ENCODE measurements around the gene MYADM. TPM values are rescaled to one million over a fixed set of nuclear protein-coding genes. Genes with fewer than 3 reads are reported as not detected.

The MYADM gene
- total RNA-seq, 1 donor from 2014 or later = 73.5 TPM

- Mint-ChIP-seq H3K9me3 (no peaks in the 10 kb centered on the region), H3K27ac (peak overlapping the region; percentile 58), H3K36me3 (peaks cover 19% of the 10 kb centered on the region), H3K4me3 (peak overlapping the region; percentile 81), H3K4me1 (ENCODE audit: unreplicated experiment) (peaks cover 12% of the 10 kb centered on the region), H3K27me3 (no peaks in the 10 kb centered on the region)
- no peak for TF ChIP-seq CTCF (conservative IDR thresholded peaks at IDR 0.05)
- DNase-seq (ENCODE audit: extremely low spot score, unreplicated experiment) = no peak
Observed at GRCh38 chr19:53870485-53870844, 2.8 kb downstream of the MYADM start.

GRCh38 chr19:53871454-53871853 lies 3.8 kb downstream of the MYADM start:
- Mint-ChIP-seq H3K4me3 (peak overlapping the region; percentile 67), H3K27ac (peak overlapping the region; percentile 73), H3K4me1 (ENCODE audit: unreplicated experiment) (peaks cover 12% of the 10 kb centered on the region)

GRCh38 chr19:53872762-53873161 lies 5.1 kb downstream of the MYADM start:
- Mint-ChIP-seq H3K36me3 (peaks cover 25% of the 10 kb centered on the region), H3K9me3 (no peaks in the 10 kb centered on the region), H3K4me3 (peak overlapping the region; percentile 44), H3K27ac (peak overlapping the region; percentile 70), H3K4me1 (ENCODE audit: unreplicated experiment) (peaks cover 12% of the 10 kb centered on the region), H3K27me3 (no peaks in the 10 kb centered on the region)
- no peak for DNase-seq (ENCODE audit: extremely low spot score, unreplicated experiment)
- no peak for TF ChIP-seq CTCF (conservative IDR thresholded peaks at IDR 0.05)

More at GRCh38 chr19:53871454-53871853, 3.8 kb downstream of the MYADM start:
- H3K36me3 Mint-ChIP-seq = peaks cover 19% of the 10 kb centered on the region
- no peaks in the 10 kb centered on the region for H3K27me3 Mint-ChIP-seq
- TF ChIP-seq CTCF (conservative IDR thresholded peaks at IDR 0.05) = no peak
- H3K9me3 Mint-ChIP-seq = no peaks in the 10 kb centered on the region
- DNase-seq (ENCODE audit: extremely low spot score, unreplicated experiment) = no peak

GRCh38 chr19:53873773-53874605 lies 6.3 kb downstream of the MYADM start:
- Mint-ChIP-seq H3K9me3 (no peaks in the 10 kb centered on the region), H3K4me3 (peak overlapping the region; percentile 25)

GRCh38 chr19:53874606-53874990 lies 6.9 kb downstream of the MYADM start:
- Mint-ChIP-seq H3K27me3 (no peaks in the 10 kb centered on the region), H3K9me3 (no peaks in the 10 kb centered on the region), H3K36me3 (peaks cover 25% of the 10 kb centered on the region), H3K4me3 (no peak overlapping the region), H3K27ac (no peak overlapping the region), H3K4me1 (ENCODE audit: unreplicated experiment) (peaks cover 17% of the 10 kb centered on the region)
- no peak for DNase-seq (ENCODE audit: extremely low spot score, unreplicated experiment)
- no peak for TF ChIP-seq CTCF (conservative IDR thresholded peaks at IDR 0.05)

More at GRCh38 chr19:53873773-53874605, 6.3 kb downstream of the MYADM start:
- no peak for TF ChIP-seq CTCF (conservative IDR thresholded peaks at IDR 0.05)
- Mint-ChIP-seq H3K4me1 (ENCODE audit: unreplicated experiment) (peaks cover 16% of the 10 kb centered on the region), H3K27ac (peak overlapping the region; percentile 80), H3K27me3 (no peaks in the 10 kb centered on the region), H3K36me3 (peaks cover 25% of the 10 kb centered on the region)
- DNase-seq (ENCODE audit: extremely low spot score, unreplicated experiment) = no peak

Measured in type B pancreatic cell (in vitro differentiated cells).